Measurements from ENCODE around the gene HES1. TPM values are rescaled to one million over a fixed set of nuclear protein-coding genes. Genes with fewer than 3 reads are reported as not detected.

The HES1 gene
- total and polyA plus RNA-seq, 9 donors: 16.7 to 116 (median 35.0) TPM

DNA sequence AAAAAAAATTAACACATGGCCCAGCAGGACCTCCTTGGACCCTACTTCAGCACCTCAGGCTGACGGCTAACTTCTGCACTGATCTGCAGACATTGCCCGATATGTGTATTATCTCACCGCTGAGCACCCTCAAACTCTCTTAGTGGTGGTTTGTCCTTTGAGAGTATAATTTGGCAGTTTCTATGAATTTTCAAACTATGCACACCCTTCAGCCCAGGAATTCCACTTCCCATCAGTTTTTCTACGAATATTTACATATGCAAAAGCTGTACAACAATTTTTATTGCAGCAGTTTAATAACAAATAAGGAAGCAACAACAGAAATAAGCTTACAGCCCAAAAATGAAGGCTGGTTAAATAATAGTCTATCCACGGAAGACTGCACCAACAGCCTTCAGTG is 44.6 kb downstream of the HES1 start:
- 77 to 90% (median 87%) methylated on average over 5 of the region's 5 CpGs for WGBS, 3 donors
- peaks cover 10% of the 10 kb centered on the region for H3K4me1 ChIP-seq (ENCODE audit: insufficient read depth)
- no peak for DNase-seq

DNA sequence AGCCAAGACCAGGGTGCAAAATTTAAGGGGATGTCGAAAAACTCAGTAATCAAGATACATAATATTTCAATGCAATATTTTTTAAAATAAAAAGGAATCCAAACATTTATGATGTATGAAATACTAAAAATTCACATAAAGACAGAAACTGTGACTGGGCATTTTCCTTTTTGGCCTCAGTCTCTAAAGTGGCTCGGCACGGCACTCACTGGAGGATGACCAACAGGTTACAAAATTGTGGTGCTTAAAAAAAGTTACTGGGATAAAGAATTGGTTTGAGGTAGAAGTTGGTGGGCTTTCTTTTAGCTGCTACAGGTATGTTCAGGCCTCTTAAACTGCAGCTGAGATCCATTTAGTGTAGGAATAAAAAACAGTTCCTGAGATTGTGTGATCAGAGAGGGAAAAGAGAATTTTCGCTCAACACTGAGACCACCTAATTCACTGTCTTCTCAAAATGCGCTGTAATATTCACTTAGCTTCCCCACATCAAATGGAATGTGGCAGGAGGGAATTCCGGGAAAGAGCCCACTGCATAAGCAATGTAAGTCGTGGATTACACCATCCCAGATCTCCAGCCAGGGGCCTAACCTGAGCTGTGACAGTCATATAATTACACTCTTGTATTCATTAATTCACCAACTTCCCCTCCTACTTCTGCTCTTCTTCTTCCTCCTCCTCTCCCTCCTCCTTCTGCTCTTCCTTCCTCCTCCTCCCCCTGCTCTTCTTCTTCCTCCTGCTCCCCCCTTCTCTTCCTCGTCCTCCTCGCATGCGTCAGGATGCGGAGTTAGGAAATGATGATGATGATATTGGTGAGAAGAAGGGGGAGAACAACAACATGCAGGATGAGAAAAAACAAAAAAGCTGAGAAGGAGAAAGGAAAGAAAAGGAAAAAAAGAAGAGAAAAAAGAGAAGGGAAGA is 45.9 kb downstream of the HES1 start:
- WGBS, 3 donors: 89 to 97% (median 95%) methylated on average over 11 of the region's 11 CpGs
- Histone ChIP-seq H3K27me3 (no peaks in the 10 kb centered on the region), H3K4me3 (no peak overlapping the region), H3K9me3 (no peaks in the 10 kb centered on the region), H3K4me1 (ENCODE audit: insufficient read depth) (peaks cover 10% of the 10 kb centered on the region), H3K36me3 (no peaks in the 10 kb centered on the region), H3K27ac (no peak overlapping the region)
- intact Hi-C loops (cut with DNase I): no loop called here
- DNase-seq: no peak
- TF ChIP-seq, protein P1, sequence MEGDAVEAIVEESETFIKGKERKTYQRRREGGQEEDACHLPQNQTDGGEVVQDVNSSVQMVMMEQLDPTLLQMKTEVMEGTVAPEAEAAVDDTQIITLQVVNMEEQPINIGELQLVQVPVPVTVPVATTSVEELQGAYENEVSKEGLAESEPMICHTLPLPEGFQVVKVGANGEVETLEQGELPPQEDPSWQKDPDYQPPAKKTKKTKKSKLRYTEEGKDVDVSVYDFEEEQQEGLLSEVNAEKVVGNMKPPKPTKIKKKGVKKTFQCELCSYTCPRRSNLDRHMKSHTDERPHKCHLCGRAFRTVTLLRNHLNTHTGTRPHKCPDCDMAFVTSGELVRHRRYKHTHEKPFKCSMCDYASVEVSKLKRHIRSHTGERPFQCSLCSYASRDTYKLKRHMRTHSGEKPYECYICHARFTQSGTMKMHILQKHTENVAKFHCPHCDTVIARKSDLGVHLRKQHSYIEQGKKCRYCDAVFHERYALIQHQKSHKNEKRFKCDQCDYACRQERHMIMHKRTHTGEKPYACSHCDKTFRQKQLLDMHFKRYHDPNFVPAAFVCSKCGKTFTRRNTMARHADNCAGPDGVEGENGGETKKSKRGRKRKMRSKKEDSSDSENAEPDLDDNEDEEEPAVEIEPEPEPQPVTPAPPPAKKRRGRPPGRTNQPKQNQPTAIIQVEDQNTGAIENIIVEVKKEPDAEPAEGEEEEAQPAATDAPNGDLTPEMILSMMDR (IDR thresholded peaks at IDR 0.05): no peak
- TF ChIP-seq POLR2A (IDR thresholded peaks at IDR 0.05) (no peak), EP300 (IDR thresholded peaks at IDR 0.05) (no peak)

More for the DNA sequence above, 44.6 kb downstream of the HES1 start:
- Histone ChIP-seq H3K27ac (no peak overlapping the region), H3K4me3 (no peak overlapping the region), H3K36me3 (no peaks in the 10 kb centered on the region), H3K27me3 (no peaks in the 10 kb centered on the region), H3K9me3 (no peaks in the 10 kb centered on the region)
- no peak for TF ChIP-seq EP300 (IDR thresholded peaks at IDR 0.05)
- TF ChIP-seq, protein P1 (IDR thresholded peaks at IDR 0.05): no peak
- intact Hi-C loops (cut with DNase I): no loop called here

DNA sequence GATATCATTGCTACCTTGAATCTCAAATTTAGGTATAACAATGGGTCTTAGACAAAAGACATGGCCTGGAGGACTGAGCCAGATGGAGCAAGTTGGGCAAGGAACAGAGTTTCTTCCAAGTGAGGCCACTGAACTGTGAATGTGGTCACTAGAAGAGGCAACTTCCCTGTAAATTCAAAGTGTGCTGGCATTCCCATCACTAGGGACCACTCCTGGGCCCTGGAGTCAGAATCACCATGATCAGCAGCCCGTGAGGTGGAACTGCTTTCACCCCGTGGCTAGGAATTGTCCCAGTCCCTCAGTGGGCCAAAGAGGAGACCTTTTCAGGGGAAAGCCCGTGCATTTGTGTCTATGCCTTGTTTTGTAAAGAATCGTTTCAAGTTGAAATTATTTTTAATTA is 47.3 kb downstream of the HES1 start:
- no peak overlapping the region for H3K4me3 ChIP-seq
- H3K4me1 ChIP-seq (ENCODE audit: insufficient read depth): peaks cover 4% of the 10 kb centered on the region
- no peaks in the 10 kb centered on the region for H3K9me3 ChIP-seq
- no peaks in the 10 kb centered on the region for H3K36me3 ChIP-seq
- WGBS, 3 donors: 81 to 89% (median 86%) methylated on average over 4 of the region's 4 CpGs
- no peaks in the 10 kb centered on the region for H3K27me3 ChIP-seq
- TF ChIP-seq POLR2A (IDR thresholded peaks at IDR 0.05): no peak
- no peak for DNase-seq
- intact Hi-C loops (cut with DNase I): no loop called here
- no peak overlapping the region for H3K27ac ChIP-seq

DNA sequence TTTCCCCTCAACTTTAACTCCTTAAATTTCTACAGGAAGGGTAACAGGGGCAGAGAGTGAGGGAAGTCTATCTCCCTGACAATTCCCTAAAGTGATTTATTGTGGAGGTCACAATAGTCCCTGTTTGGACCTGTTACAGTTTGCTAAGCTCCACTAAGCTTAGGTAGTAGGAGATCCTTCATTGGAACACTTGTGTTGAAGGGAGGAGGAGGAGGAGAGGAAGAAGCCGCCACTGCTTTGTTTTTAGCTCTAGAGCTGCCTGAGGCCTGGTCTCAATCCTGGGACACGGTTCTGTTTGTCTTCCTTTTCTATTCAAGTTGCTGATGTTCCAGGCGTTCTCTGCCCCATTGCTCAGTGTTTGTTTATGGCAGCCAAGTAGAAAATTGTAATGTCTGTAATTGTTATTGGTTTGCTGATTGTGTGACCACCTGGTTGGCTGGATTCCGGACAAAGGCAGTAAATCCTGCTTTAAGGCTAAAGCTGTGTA is 48.4 kb downstream of the HES1 start:
- H3K4me3 ChIP-seq: no peak overlapping the region
- H3K9me3 ChIP-seq: no peaks in the 10 kb centered on the region
- intact Hi-C loops (cut with DNase I): no loop called here
- 24 to 36% (median 31%) methylated on average over 4 of the region's 4 CpGs for WGBS, 3 donors
- DNase-seq: no peak
- TF ChIP-seq EP300 (IDR thresholded peaks at IDR 0.05): no peak
- no peak for TF ChIP-seq POLR2A (IDR thresholded peaks at IDR 0.05)
- TF ChIP-seq, protein P1 (IDR thresholded peaks at IDR 0.05): no peak
- H3K36me3 ChIP-seq: no peaks in the 10 kb centered on the region
- H3K4me1 ChIP-seq (ENCODE audit: insufficient read depth): peaks cover 9% of the 10 kb centered on the region
- no peaks in the 10 kb centered on the region for H3K27me3 ChIP-seq
- H3K27ac ChIP-seq: no peak overlapping the region

DNA sequence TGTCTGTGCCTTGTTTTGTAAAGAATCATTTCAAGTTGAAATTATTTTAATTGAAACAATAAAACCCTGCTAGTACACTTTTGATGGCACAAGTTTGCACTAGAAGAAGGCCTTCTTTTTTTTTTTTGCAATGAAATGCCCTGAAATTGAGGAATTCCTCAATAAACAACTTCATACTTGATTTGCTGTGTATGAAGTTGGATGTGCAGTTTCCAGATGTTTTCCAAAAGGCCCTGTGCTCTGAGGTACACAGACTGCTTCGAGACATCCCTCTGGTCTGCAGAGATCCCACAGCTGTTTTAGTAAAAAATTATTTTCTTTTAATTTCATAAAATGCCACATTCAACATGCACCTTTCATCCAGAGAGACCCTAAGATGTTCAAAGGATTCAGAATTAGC is 48.9 kb downstream of the HES1 start:
- 29 to 60% (median 49%) methylated on average over 1 of the region's 1 CpG for WGBS, 3 donors
- Histone ChIP-seq H3K36me3 (no peaks in the 10 kb centered on the region), H3K9me3 (no peaks in the 10 kb centered on the region), H3K4me3 (no peak overlapping the region), H3K27ac (no peak overlapping the region), H3K4me1 (ENCODE audit: insufficient read depth) (peaks cover 9% of the 10 kb centered on the region), H3K27me3 (no peaks in the 10 kb centered on the region)
- no peak for DNase-seq
- TF ChIP-seq EP300 (IDR thresholded peaks at IDR 0.05): no peak
- TF ChIP-seq, protein P1 (IDR thresholded peaks at IDR 0.05): no peak
- no peak for TF ChIP-seq POLR2A (IDR thresholded peaks at IDR 0.05)
- intact Hi-C loops (cut with DNase I): loop anchor here in 1 of 4 donors (5.0 kb wide), 1 partner anchor 42 kb away; no protein-coding TSS in a partner anchor
